B cell (primary cell): ENCODE measurements around the gene MEN1. TPM values are rescaled to one million over a fixed set of nuclear protein-coding genes. Genes with fewer than 3 reads are reported as not detected.

Experiments used
- ATAC-seq: fragments of 200-7000 bp; cut with Tn5 transposase; one replicate; pipeline ENCODE4 v1.10.0; 2021; ENCODE audit warnings: low read depth, mild to moderate bottlenecking, moderate number of reproducible peaks, moderate library complexity
- CTCF ChIA-PET: fragments of 350-600 bp; sonication (Branson Sonifier 250); formaldehyde crosslinking; loops from one replicate; lab custom pipeline; 2021; ENCODE audit warnings: antibody characterized with exemption, inconsistent platforms; lab: Charles Lee
- POLR2A ChIA-PET: fragments of 350-600 bp; sonication (Branson Sonifier 250); formaldehyde crosslinking; loops from one replicate; lab custom pipeline; 2021; ENCODE audit warnings: antibody characterized with exemption; lab: Charles Lee
- DNase-seq: peaks from one replicate; pipeline ENCODE4 v3.0.0; 2013
- H2AFZ ChIP-seq: 2 replicates; pipeline ENCODE4 v1.6.1; 2012; ENCODE audit warnings: mild to moderate bottlenecking, low read depth, low read length; ENCODE audit not compliant: insufficient read depth, poor library complexity, severe bottlenecking
- H3K27ac ChIP-seq, 2 donors: 1 replicate in 1 of 2; 2 replicates in 1 of 2; pipeline ENCODE4 v1.5.1; 2012 to 2013; ENCODE audit warnings: low read length in 2 of 2, mild to moderate bottlenecking in 2 of 2, moderate library complexity in 1 of 2
- H3K27me3 ChIP-seq, 4 experiments: fragments of 200-600 bp in 1 of 4; sonication (generic) in 1 of 4; replicated peaks in 1 of 4; 1 replicate in 2 of 4; 2 replicates in 2 of 4; pipeline versions ENCODE4 v1.6.1 to v1.7.0; 2013 to 2016; ENCODE audit warnings: low read length in 3 of 4, mild to moderate bottlenecking in 2 of 4, mixed read lengths in 1 of 4, moderate library complexity in 1 of 4; ENCODE audit not compliant: insufficient read depth in 4 of 4, control insufficient read depth in 3 of 4; ENCODE audit errors: control extremely low read depth in 1 of 4
- H3K36me3 ChIP-seq, 2 experiments: replicated peaks in 1 of 2; 1 replicate in 1 of 2; 2 replicates in 1 of 2; pipeline versions ENCODE4 v1.6.1 to v1.7.1; 2013; ENCODE audit warnings: low read length in 1 of 2; ENCODE audit not compliant: insufficient read depth in 2 of 2, control insufficient read depth in 1 of 2; ENCODE audit errors: control extremely low read depth in 1 of 2, extremely low read depth in 1 of 2
- H3K4me1 ChIP-seq, 2 donors: fragments of 200-600 bp in 1 of 2; sonication (generic) in 1 of 2; 1 replicate in 1 of 2; 2 replicates in 1 of 2; pipeline versions ENCODE4 v1.5.1 to v1.6.1; 2013 to 2017; ENCODE audit warnings: low read length in 2 of 2; ENCODE audit not compliant: control insufficient read depth in 2 of 2, insufficient read depth in 2 of 2
- H3K4me2 ChIP-seq: replicated peaks from 2 replicates; pipeline ENCODE3; 2012; ENCODE audit warnings: mild to moderate bottlenecking, low read depth, low read length; ENCODE audit not compliant: poor library complexity, severe bottlenecking
- H3K4me3 ChIP-seq, 5 experiments: fragments of 200-600 bp in 1 of 5; sonication (generic) in 1 of 5; 1 replicate in 3 of 5; 2 replicates in 2 of 5; pipeline versions ENCODE4 v1.5.1 to v1.7.0; 2011 to 2016; ENCODE audit warnings: low read length in 4 of 5, mild to moderate bottlenecking in 4 of 5, low read depth in 2 of 5, control low read depth in 1 of 5, moderate library complexity in 1 of 5; ENCODE audit not compliant: insufficient read depth in 1 of 5; ENCODE audit errors: control extremely low read depth in 1 of 5, extremely low read depth in 1 of 5
- H3K79me2 ChIP-seq: fragments of 200-600 bp; sonication (generic); one replicate; pipeline ENCODE4 v1.6.0; 2016; ENCODE audit warnings: low read length; ENCODE audit not compliant: control insufficient read depth, insufficient read depth
- H3K9ac ChIP-seq: fragments of 200-600 bp; sonication (generic); 2 replicates; pipeline ENCODE4 v1.6.1; 2017; ENCODE audit warnings: mild to moderate bottlenecking, low read length, moderate library complexity
- H3K9me3 ChIP-seq, 3 donors: one replicate each; pipeline versions ENCODE4 v1.6.1 to v1.7.1; 2013; ENCODE audit warnings: low read length in 2 of 3; ENCODE audit not compliant: control insufficient read depth in 2 of 3, insufficient read depth in 1 of 3; ENCODE audit errors: control extremely low read depth in 1 of 3
- H4K20me1 ChIP-seq: 2 replicates; pipeline ENCODE4 v1.6.0; 2012; ENCODE audit warnings: mild to moderate bottlenecking, low read length; ENCODE audit not compliant: insufficient read depth, control insufficient read depth, poor library complexity, severe bottlenecking
- H3K27ac Mint-ChIP-seq: one replicate; pipeline ENCODE4 v1.8.0; 2021; ENCODE audit warnings: mixed read lengths
- H3K27me3 Mint-ChIP-seq: one replicate; pipeline ENCODE4 v1.8.0; 2021; ENCODE audit warnings: mixed read lengths
- H3K4me1 Mint-ChIP-seq: one replicate; pipeline ENCODE4 v1.8.0; 2021; ENCODE audit warnings: mixed read lengths
- H3K4me3 Mint-ChIP-seq: one replicate; pipeline ENCODE4 v1.8.0; 2021; ENCODE audit warnings: mixed read lengths
- H3K9me3 Mint-ChIP-seq: one replicate; pipeline ENCODE4 v1.8.0; 2022; ENCODE audit warnings: mixed read lengths; ENCODE audit not compliant: insufficient read depth
- EZH2 ChIP-seq: IDR thresholded peaks from 2 replicates; pipeline ENCODE4 v1.6.1; 2012; ENCODE audit warnings: borderline replicate concordance, low read depth, mild to moderate bottlenecking, moderate library complexity, low read length; ENCODE audit not compliant: insufficient read depth, poor library complexity, severe bottlenecking
- WGBS: methylation state at CpG from one replicate; pipeline ENCODE4 v1.1.5; 2013; ENCODE audit warnings: missing lambda C conversion rate; ENCODE audit not compliant: insufficient coverage; 5-methylcytosine and 5-hydroxymethylcytosine counted together
- intact Hi-C: fragments of 100-400 bp; cut with micrococcal nuclease; formaldehyde crosslinking; loops from one replicate; pipeline ENCODE4 v1.10.0; 2022
- polyA plus RNA-seq: library from polyadenylated mRNA; depleted of rRNA; stranded (reverse); fragments of >200 nt; gene quantifications from 2 replicates; pipeline ENCODE4 v1.2.3, GENCODE V29; 2012
- total RNA-seq, 2 donors: library from RNA; stranded (reverse); fragments of 120-200 nt in 1 of 2; gene quantifications; 1 replicate in 1 of 2; 2 replicates in 1 of 2; pipeline versions ENCODE4 v1.2.3 to v1.2.4, GENCODE V29; 2013 to 2022
- TF ChIP-seq, protein P1 (sequence below): fragments of 200-600 bp; IDR thresholded peaks from one replicate; pipeline ENCODE4 v1.8.0; 2022; ENCODE audit warnings: antibody characterized with exemption, mild to moderate bottlenecking

MEN1 gene
- total and polyA plus RNA-seq, 2 donors (not counting 1 experiment from before 2014, with no cell fraction given) = 48.2 to 68.5 TPM

DNA sequence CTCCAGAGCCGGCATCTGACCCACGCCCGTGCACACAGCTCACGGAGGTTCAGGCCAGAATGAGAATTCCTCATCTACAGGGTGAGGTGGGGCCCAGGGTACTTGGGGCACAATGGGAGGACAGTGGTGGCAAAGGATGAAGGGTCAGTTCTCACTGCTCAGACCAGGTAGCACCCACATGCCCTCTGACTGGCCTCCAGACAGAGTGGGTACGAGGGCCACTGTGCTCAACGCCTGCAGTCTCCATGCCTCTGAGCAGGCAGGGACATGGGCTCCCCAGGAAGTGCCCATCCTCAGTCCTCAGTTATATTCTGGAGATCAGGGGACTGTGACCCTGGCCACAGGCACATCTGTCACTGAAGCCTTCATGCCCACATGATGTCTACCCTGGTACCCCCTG is 47.1 kb upstream of the MEN1 start:
- no peak overlapping the region for H2AFZ ChIP-seq
- H3K27ac ChIP-seq = peak overlapping the region; percentile 2 to 86
- POLR2A ChIA-PET = interaction anchor here (0.5 to 3.0 kb wide), 5 partner anchors 9 to 77 kb away, joined by 3 to 20 read pairs (median 4); partner anchors contain the start of gene EHD1
- peaks cover 0 to 62% of the 10 kb centered on the region in 2 experiments for H3K36me3 ChIP-seq
- Mint-ChIP-seq H3K27me3 (no peaks in the 10 kb centered on the region), H3K9me3 (no peaks in the 10 kb centered on the region), H3K4me3 (peak overlapping the region; percentile 26), H3K27ac (peak overlapping the region; percentile 79), H3K4me1 (peaks cover 85% of the 10 kb centered on the region)
- CTCF ChIA-PET = interaction anchor here (1.5 to 29.2 kb wide), 4 partner anchors 6 to 58 kb away, joined by 3 to 1254 read pairs (median 343); partner anchors contain the start of genes CDC42BPG and EHD1
- no peak for ATAC-seq
- peaks cover 19% of the 10 kb centered on the region for H4K20me1 ChIP-seq
- 98% methylated on average over 3 of the region's 6 CpGs for WGBS
- no peak overlapping the region for H3K4me3 ChIP-seq
- no peak for TF ChIP-seq EZH2
- TF ChIP-seq, protein P1, sequence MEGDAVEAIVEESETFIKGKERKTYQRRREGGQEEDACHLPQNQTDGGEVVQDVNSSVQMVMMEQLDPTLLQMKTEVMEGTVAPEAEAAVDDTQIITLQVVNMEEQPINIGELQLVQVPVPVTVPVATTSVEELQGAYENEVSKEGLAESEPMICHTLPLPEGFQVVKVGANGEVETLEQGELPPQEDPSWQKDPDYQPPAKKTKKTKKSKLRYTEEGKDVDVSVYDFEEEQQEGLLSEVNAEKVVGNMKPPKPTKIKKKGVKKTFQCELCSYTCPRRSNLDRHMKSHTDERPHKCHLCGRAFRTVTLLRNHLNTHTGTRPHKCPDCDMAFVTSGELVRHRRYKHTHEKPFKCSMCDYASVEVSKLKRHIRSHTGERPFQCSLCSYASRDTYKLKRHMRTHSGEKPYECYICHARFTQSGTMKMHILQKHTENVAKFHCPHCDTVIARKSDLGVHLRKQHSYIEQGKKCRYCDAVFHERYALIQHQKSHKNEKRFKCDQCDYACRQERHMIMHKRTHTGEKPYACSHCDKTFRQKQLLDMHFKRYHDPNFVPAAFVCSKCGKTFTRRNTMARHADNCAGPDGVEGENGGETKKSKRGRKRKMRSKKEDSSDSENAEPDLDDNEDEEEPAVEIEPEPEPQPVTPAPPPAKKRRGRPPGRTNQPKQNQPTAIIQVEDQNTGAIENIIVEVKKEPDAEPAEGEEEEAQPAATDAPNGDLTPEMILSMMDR = no peak
- peaks cover 97 to 100% of the 10 kb centered on the region in 2 donors for H3K4me1 ChIP-seq
- no peak overlapping the region for H3K9ac ChIP-seq
- intact Hi-C loops = no loop called here
- no peak for DNase-seq
- H3K27me3 ChIP-seq = no peaks in the 10 kb centered on the region
- H3K9me3 ChIP-seq = peaks cover 0 to 4% (median 0%) of the 10 kb centered on the region in 3 donors
- peak overlapping the region; percentile 40 for H3K4me2 ChIP-seq
- H3K79me2 ChIP-seq = peaks cover 93% of the 10 kb centered on the region

DNA sequence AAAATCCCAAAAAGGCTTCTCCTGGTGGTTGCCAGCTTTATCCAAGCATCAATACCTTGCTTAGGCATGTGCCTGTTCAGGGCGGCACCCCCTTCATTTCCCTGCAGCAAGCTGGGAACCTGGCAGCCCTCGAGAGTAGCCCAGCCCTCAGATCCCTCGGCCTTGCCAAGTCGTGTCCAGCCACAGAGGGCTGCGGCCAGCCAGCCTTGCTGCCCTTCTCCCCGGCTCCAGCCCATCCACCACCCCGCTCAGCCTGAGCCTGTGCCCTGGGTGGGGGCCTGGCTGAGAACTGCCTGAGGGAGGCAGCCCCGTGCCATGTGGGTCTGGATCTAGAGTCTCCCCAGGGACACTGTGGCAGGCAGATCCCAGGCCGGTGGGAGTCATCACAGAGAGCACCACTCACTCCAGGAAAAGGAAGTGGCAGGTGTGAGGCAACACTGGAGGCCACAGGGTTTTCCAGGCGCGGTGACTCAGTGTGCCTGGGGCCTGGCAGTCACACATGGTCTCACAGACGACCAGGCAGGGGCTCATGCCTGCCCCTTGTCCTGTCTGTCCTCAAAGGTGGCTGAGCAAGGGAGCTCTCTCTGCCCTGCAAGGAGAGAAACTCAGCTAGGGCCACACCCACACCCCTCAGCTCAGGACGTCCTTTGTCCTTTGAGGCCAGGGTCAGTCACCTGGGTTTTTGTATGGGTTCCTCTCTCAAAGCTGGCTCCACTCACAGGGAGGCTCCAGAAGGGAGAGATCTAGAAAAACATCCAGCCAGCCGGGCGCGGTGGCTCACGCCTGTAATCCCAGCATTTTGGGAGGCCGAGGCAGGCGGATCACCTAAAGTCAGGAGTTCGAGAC is 46.3 kb upstream of the MEN1 start:
- H3K9me3 ChIP-seq = peaks cover 0 to 4% (median 0%) of the 10 kb centered on the region in 3 donors
- peaks cover 0 to 62% of the 10 kb centered on the region in 2 experiments for H3K36me3 ChIP-seq
- ChIA-PET POLR2A (interaction anchor here (1.0 to 2.1 kb wide), 4 partner anchors 8 to 22 kb away, joined by 3 to 9 read pairs (median 4); partner anchors contain the start of gene EHD1), CTCF (interaction anchor here (1.5 to 29.2 kb wide), 4 partner anchors 6 to 57 kb away, joined by 3 to 1254 read pairs (median 343); partner anchors contain the start of genes CDC42BPG and EHD1)
- peak overlapping the region; percentile 32 to 100 for H3K27ac ChIP-seq
- H3K4me1 Mint-ChIP-seq = peaks cover 86% of the 10 kb centered on the region
- H2AFZ ChIP-seq = no peak overlapping the region
- peaks cover 98 to 100% of the 10 kb centered on the region in 2 donors for H3K4me1 ChIP-seq
- H3K9ac ChIP-seq = no peak overlapping the region
- TF ChIP-seq, protein P1 = no peak
- TF ChIP-seq EZH2 = no peak
- H3K4me3 Mint-ChIP-seq = peak overlapping the region; percentile 45
- peak overlapping the region; percentile 76 for H3K4me2 ChIP-seq
- DNase-seq (peak; percentile 38), ATAC-seq (no peak)
- H3K27me3 Mint-ChIP-seq = no peaks in the 10 kb centered on the region
- WGBS = 59% methylated on average over 18 of the region's 20 CpGs
- H3K27ac Mint-ChIP-seq = peak overlapping the region; percentile 65
- peaks cover 13% of the 10 kb centered on the region for H4K20me1 ChIP-seq
- intact Hi-C loops = no loop called here
- H3K79me2 ChIP-seq = peaks cover 86% of the 10 kb centered on the region
- no peaks in the 10 kb centered on the region for H3K9me3 Mint-ChIP-seq
- H3K27me3 ChIP-seq = no peaks in the 10 kb centered on the region
- no peak overlapping the region for H3K4me3 ChIP-seq
